NCI-H510A treated with DMSO at 0.1 percent for 48 hours (cell line): ENCODE data around the gene SUPT3H.
A peak's percentile ranks its signal among the peaks of the same experiment; 100 is the strongest.
"Not testable (repeated sequence)": the region's sequence is repeated elsewhere in the genome, so short reads cannot be mapped to it uniquely, and the experiment has no call there.

Experiments
- DNase-seq: peaks from one replicate; lab custom pipeline; 2025; lab: John Stamatoyannopoulos, UW

Gene SUPT3H

GRCh38 chr6:45115696-45116095, 262.0 kb downstream of the SUPT3H start:
- DNase-seq, result no peak

DNA sequence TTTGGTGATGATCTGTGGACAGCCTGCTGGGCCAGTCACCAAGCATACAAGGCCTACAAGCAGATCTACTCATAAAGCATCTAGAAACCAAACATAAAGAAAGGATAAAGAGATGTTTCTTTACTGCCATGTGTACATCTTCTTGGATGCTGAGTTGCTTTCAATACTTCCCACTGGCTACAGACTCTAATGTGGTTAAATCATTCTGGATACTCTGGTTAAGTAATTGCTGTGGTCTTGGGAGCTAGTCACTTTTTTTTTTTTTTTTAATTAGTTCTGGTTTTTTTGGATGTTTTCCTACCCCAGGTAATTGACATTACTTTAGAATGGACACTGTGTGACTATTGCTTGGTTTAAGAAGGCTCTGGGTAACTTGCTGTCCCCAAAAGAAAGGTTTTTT, 265.0 kb downstream of the SUPT3H start:
- no peak for DNase-seq

DNA sequence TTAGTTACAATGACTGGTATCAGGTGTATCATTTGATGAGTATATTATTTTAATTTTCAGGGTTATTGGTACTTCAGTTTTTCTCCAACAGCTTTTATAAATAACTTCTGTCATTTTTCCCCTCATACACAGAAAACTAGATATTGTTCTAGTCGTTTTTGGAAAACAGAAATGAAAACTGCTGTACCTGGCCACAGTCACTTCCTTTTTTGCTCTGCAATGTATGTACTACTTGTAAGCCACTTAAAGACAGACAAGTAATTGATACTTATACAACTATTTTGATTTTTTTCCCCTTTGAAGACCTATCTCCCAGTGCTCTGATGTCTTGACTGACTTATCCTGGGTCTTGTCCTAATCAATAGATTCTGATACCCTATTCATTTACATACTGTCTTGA, 268.2 kb downstream of the SUPT3H start:
- no peak for DNase-seq

GRCh38 chr6:45105170-45105820, 272.4 kb downstream of the SUPT3H start:
- DNase-seq, result no peak

DNA sequence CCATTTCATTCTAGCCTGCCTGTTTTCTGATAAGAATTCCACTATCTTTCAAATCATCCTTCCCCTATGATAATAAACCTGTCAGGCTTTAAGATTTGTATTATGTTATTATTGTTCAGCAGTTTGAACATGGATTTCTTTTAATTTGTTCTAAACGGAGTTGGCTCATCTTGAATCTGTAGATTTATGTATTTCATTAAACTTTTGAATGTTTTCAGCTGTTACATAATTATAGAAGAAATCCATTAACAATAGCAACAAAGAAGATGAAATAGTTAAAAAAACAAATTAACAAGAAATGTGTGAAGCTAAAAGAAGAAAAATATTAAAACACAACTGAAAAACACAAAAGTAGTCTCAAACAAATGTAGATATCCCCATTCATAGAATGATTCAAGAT, 273.3 kb downstream of the SUPT3H start:
- no peak for DNase-seq

GRCh38 chr6:45098256-45098655, 279.5 kb downstream of the SUPT3H start:
- DNase-seq, result no peak

DNA sequence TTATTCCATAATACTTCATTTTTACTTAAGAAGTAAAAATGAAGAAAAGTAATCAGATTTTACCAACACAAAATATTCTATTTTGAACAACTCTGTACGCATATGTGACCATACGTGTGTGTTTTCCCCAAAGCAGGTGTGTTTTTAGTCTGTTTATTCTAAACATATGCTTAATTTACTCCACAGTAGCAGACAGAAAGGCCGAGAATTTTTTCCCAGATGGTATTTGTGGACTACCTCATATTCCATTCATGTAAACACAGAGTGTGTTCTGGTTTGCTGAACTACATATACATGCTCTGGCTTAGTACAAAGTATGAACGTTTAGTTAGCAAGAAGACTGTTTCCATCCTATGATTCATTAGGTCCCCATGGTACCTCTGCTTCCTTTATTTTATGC, 282.9 kb downstream of the SUPT3H start:
- DNase-seq, result no peak

DNA sequence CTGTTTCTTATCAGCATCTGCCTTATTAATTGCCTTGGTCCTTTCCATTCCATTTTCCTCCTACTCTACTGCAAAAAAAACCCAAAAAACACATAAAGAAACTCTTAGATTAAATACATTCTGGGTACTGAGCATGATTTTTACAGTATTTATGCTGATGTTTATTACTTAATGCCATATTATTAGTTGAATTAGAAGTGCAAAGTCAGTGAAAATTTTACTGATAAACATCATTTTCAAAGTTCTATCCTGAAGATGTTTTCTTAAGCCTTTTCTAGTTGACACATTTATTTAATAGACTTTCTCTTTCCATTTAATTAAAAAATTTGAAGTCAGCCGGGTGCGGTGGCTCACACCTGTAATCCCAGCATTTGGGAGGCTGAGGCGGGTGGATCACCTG, 285.6 kb downstream of the SUPT3H start:
- no peak for DNase-seq

- no peak for DNase-seq
These were observed 291.2 kb downstream of the SUPT3H start for GRCh38 chr6:45086360-45087084.

GRCh38 chr6:45084257-45084656, 293.5 kb downstream of the SUPT3H start:
- no peak for DNase-seq

DNA sequence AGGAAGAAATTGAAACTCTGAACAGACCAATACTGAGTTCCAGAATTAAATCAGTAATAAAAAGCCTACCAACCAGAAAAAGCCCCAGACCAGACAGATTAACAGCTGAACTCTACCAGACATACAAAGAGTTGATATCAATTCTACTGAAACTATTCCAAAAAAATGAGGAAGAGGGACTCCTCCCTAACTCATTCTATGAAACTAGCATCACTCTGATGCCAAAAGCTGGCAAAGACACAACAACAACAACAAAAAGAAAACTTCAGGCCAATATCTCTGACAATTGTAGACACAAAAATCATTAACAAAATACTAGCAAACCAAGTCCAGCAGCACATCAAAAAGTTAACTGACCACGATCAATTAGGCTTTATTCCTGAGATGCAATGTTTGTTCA, 295.6 kb downstream of the SUPT3H start:
- DNase-seq, result no peak

DNA sequence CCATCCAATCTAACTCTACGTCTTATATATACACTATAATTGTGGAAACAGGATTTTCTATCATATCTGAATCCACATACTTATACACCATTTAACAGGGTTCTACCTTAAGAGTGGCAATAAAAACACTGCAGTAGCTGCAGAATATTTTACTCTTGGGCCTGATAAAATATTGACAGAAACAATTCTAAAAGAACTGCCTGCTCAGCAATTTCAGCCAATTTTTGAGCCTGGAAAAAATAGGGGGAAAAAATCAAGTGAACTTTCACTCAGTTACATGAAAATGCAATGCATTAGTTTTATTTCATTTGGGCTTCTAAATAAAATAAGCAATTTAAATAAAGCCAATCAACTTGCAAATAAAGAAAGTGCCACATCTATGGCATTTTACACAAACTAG, 296.1 kb downstream of the SUPT3H start:
- no peak for DNase-seq

DNA sequence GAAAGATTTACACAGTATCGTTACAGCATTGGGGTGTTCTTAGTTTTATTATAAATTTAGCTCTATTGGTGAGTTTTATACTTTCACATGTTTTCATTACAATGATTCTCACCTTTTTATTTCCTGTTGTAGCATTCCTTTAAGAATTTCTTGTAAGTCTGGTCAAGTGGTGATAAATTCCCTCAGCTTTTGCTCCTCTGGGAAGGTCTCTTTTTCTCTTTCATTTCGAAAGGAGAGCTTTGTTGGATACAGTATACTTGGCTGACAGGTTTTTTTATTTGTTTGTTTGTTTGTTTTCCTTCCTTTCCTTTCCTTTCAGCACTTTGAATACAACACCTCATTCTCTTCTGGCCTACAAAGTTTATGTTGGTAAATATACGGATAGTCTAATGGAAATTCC, 299.3 kb downstream of the SUPT3H start:
- no peak for DNase-seq

- DNase-seq, result no peak
These were observed 301.4 kb downstream of the SUPT3H start for GRCh38 chr6:45076217-45076930.

- no peak for DNase-seq
These were observed 302.5 kb downstream of the SUPT3H start for GRCh38 chr6:45075246-45075645.

DNA sequence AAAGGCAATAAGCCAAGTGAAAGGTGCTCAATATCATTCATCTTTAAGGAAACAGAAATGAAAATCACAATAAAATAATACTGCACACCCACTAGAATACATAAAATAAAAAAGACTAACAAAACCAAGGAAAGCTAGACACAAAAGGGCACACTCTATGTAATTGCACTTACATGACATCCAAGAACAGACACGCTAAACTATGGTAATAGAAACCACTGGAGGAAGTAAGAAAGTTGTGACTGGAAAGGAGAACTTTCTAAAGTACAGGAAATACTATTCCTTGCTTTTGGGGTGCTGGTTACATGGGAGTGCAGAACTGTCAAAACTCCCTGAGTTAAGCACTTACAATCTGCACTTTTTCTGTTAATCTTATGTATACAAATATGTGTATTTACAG, 303.3 kb downstream of the SUPT3H start:
- no peak for DNase-seq

DNA sequence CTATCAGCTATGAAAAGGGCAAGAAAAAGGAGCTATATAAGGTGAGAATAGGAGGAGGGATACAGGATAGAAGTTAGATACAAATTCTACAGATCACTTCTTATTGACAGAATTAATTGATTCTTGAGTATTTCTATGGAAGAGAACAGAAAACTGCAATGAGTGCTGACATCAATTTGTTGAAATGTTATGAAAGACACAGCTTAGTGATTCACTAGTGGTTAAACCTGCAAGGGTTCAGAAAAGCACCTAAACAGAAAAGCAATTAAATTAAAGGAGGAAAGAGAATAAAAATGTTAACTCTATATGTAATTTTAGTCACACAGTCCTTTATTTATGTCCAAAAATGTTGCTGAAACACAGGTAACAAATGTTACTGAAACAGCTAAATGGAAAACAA, 304.0 kb downstream of the SUPT3H start:
- no peak for DNase-seq

- DNase-seq, result no peak
These were observed 305.1 kb downstream of the SUPT3H start for GRCh38 chr6:45072673-45073072.

DNA sequence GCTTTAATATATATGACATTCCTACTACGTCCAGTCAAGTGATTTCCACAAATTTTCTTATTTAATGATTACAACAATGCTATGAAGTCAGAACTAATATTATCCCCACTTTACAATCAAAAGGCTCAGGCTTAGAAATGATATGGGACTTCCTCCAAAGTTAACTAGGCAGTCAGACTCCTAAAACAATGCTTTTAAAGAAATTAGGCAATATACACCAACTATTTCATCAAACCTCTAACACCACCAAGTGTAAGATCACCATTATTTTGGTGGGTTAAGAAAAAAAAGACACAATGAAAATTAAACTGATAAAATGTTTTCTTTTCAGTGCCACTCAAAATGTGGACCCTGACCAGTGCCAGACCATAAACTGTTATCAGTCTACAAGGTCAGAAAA, 305.7 kb downstream of the SUPT3H start:
- DNase-seq, result no peak

- no peak for DNase-seq
These were observed 308.6 kb downstream of the SUPT3H start for GRCh38 chr6:45069091-45069490.

DNA sequence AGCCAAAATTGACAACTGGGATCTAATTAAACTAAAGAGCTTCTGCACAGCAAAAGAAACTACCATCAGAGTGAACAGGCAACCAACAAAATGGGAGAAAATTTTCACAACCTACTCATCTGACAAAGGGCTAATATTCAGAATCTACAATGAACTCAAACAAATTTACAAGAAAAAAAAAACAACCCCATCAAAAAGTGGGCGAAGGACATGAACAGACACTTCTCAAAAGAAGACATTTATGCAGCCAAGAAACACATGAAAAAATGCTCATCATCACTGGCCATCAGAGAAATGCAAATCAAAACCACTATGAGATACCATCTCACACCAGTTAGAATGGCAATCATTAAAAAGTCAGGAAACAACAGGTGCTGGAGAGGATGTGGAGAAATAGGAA, 310.3 kb downstream of the SUPT3H start:
- not testable (repeated sequence) for DNase-seq

- peak; percentile 37 for DNase-seq
These were observed 315.1 kb downstream of the SUPT3H start for GRCh38 chr6:45062659-45063058.

GRCh38 chr6:45057711-45058110, 320.0 kb downstream of the SUPT3H start:
- no peak for DNase-seq
